Thyroid gland (tissue), 4 donors: ENCODE measurements around the gene METTL25.

ENCODE experiments used
- CTCF ChIP-seq, 6 experiments: fragments of 200-600 bp in 3 of 6; fragments of 450-650 bp in 3 of 6; sonication (generic) in 3 of 6; IDR thresholded peaks; one replicate each; pipeline ENCODE4 v1.5.1; 2016 to 2019; ENCODE audit warnings: antibody characterized with exemption in 6 of 6, mild to moderate bottlenecking in 2 of 6, inconsistent platforms in 1 of 6, moderate library complexity in 1 of 6
- POLR2A ChIP-seq, 2 donors: fragments of 450-650 bp; IDR thresholded peaks; one replicate each; pipeline ENCODE4 v1.6.1; 2017; ENCODE audit warnings: antibody characterized with exemption in 2 of 2, mild to moderate bottlenecking in 2 of 2, moderate library complexity in 1 of 2

GRCh38 chr12:82476511-82476910, 118.2 kb downstream of the METTL25 start:
- no peak for TF ChIP-seq CTCF (IDR thresholded peaks at IDR 0.05)
- TF ChIP-seq POLR2A (IDR thresholded peaks at IDR 0.05) = no peak
